PFSK-1 (cell line): ENCODE results near the gene NOXA1.

Experiments
- POLR2AphosphoS5 ChIP-seq: IDR thresholded peaks from 2 replicates; pipeline ENCODE4 v1.6.1; 2012; ENCODE audit warnings: low read depth, mild to moderate bottlenecking, control low read depth, low read length, moderate library complexity
- TAF1 ChIP-seq: IDR thresholded peaks from 2 replicates; pipeline ENCODE4 v1.6.1; 2012; ENCODE audit warnings: low read length, control low read depth, borderline replicate concordance; ENCODE audit not compliant: insufficient read depth
- TF ChIP-seq, protein P1 (sequence below), 2 experiments: IDR thresholded peaks; 2 replicates each; pipeline versions ENCODE4 v1.6.1 to v1.8.0; 2011 to 2012; ENCODE audit warnings: low read depth in 2 of 2, low read length in 2 of 2, control low read depth in 1 of 2, inconsistent platforms in 1 of 2, mild to moderate bottlenecking in 1 of 2, moderate library complexity in 1 of 2; ENCODE audit not compliant: insufficient read depth in 1 of 2

DNA sequence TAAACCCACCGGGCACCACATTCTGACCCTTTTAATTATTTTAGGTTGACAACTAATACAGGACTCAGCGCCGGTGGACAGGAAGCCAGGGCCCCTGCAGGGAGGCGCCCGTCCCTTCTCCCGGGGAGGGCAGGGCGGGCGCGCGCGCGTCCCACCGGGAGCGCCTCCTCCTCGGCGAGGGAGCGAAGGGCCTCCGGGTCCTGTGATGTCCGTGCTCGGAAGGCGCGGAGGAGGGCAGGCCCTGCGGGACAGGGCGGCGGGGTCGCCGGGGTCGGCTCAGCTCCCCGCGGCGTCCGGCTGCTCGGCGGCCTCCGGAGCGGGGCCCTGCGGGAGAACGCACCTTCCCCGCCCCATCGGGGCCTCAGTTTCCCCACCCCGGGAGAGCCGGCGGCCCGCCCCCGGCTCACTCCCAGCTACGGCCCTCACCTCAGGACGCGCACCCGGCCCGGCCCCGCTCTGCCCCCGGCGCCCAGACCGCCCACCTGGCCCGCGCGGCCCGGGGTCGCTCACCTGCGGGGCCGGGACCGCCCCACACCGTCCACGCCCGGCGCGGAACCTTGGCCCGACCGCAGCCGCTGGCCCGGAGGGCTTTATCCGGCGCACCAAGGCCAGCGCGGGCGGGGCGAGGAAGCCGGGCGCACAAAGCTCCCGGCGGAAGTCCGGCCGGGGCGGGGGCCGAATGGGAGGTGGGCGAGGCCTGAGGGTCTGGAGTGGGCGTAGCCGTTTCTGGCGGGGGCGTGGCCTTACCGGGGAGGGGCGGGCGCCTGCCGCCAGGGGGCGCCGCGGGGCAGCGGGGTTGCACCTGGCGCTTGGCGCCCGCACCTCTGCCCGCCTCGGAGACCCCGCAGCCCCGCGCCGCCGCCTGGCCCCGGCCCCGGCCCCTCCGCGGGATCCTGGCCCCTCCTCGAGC is at the start of gene NOXA1, which contains the start of gene EXD3:
- no peak for TF ChIP-seq POLR2AphosphoS5
- TF ChIP-seq, protein P1, sequence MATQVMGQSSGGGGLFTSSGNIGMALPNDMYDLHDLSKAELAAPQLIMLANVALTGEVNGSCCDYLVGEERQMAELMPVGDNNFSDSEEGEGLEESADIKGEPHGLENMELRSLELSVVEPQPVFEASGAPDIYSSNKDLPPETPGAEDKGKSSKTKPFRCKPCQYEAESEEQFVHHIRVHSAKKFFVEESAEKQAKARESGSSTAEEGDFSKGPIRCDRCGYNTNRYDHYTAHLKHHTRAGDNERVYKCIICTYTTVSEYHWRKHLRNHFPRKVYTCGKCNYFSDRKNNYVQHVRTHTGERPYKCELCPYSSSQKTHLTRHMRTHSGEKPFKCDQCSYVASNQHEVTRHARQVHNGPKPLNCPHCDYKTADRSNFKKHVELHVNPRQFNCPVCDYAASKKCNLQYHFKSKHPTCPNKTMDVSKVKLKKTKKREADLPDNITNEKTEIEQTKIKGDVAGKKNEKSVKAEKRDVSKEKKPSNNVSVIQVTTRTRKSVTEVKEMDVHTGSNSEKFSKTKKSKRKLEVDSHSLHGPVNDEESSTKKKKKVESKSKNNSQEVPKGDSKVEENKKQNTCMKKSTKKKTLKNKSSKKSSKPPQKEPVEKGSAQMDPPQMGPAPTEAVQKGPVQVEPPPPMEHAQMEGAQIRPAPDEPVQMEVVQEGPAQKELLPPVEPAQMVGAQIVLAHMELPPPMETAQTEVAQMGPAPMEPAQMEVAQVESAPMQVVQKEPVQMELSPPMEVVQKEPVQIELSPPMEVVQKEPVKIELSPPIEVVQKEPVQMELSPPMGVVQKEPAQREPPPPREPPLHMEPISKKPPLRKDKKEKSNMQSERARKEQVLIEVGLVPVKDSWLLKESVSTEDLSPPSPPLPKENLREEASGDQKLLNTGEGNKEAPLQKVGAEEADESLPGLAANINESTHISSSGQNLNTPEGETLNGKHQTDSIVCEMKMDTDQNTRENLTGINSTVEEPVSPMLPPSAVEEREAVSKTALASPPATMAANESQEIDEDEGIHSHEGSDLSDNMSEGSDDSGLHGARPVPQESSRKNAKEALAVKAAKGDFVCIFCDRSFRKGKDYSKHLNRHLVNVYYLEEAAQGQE (IDR thresholded peaks at IDR 0.05; ENCODE audit: insufficient read depth in 1 of 2, low read depth in 2 of 2, low read length in 2 of 2), result no peak
- peak; percentile 79; the same call in 1 of the 2 replicates for TF ChIP-seq TAF1
